Measurements from ENCODE around the gene C5orf58.

C5orf58 gene

DNA sequence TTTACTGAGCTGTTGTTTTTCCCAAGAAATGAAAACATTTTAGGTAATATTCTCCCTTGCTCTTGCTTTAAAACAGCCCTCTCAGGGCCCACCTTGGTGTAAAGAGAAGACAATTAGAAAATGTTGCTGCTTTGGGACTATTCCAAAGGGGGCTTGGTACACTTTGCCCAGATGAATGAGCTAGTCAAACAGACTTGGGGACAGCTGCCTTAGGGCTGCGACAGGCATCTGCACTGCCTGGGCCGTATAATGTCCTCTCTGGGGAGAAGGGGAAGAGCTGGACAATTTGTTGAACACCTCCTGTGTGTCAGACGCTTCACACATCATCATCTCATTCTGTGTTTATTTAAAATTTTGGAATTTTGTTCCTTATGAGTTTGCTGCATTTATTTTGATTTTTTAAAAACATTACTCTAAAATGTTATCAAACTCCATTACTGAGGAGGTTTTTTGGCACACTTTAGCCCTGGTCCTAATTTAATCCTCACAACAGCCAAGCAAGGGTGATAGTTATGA is 28.8 kb downstream of the C5orf58 start:
- DNase-seq: no peak

DNA sequence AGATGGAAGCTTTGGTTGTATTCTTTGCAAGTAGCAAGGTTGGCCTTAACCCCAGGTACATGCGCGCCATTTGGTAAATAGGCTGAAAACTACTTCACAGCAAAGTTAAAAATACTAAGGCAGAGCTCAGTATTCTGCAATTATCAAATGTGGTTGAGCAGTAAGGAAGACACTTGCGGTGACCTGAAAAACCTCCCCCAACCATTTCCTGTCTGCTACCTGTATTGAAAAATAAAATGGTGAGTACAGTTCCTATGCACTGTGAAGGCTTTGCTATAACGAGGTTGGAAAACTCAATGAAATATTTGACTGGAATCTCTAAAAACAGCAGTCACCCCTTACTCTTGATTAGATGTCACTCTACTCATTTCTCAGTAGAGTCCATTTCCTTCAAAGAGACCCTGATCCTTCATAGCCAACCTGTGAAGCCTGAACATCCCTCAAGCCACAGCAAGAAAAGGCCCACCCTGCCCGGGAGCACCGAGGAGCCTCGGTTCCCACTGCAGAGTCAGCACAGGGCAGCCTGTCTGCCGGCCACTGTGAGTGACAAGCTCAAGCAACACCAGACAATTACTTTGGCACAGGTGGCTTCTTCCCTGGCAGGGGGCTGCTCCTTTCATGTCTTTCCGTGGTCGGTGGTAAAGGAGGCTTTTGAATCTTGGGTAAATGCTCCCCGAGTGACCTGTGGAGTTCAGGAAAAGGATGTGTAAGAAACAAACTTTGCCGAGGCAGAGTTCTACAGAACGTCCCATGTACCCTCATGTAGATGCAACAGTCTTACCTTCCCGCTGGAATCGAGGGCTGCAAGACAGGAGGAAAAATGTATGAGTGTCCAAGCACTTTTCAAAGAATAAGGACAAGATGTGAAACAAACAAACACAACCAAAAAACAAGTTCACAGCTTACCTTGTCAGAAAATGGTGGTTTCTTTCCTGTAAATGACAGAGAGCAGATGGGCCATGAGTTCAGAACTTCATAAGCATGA is 29.6 kb downstream of the C5orf58 start:
- DNase-seq: peak in 3 of 5 experiments; percentile 46 to 87 (median 71)

DNA sequence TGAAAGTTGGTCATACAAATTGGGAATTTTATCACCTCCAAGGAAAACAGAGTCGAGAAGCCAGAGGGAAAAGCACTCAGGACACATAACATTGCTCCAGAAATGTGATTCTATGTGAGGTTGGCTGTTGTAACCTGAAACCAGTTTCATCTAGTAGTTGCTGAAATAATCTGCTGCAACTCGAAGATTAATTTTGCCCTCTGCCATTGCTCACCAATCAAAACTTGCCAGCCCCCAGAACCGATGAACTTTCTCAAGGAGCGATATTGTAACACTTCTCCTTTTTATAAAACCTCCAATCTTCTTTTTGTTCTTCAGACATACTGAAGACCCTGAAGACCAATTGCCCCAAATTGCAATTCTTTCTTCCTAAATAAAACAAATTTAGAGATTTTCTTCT is 31.1 kb downstream of the C5orf58 start:
- no peak for DNase-seq

DNA sequence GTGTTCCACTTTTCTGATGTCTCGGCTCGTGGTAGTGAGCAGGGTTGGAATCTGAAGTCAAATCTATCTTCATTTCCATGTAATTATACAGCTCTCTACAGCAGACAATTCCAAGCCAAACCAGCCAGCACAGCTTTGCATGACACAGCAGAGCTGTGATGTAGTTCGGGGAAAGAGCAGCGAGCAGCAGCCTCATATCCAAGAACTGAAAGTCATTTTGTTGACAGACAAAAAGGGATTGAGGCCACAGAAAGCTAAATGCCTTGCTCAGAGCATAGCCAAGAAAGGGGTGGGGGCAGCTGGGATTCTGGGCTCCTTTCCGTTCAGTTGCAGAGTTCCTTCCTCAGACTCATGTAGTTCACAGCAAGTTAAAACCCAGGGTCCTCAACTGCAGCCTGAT is 32.7 kb downstream of the C5orf58 start:
- DNase-seq: no peak

DNA sequence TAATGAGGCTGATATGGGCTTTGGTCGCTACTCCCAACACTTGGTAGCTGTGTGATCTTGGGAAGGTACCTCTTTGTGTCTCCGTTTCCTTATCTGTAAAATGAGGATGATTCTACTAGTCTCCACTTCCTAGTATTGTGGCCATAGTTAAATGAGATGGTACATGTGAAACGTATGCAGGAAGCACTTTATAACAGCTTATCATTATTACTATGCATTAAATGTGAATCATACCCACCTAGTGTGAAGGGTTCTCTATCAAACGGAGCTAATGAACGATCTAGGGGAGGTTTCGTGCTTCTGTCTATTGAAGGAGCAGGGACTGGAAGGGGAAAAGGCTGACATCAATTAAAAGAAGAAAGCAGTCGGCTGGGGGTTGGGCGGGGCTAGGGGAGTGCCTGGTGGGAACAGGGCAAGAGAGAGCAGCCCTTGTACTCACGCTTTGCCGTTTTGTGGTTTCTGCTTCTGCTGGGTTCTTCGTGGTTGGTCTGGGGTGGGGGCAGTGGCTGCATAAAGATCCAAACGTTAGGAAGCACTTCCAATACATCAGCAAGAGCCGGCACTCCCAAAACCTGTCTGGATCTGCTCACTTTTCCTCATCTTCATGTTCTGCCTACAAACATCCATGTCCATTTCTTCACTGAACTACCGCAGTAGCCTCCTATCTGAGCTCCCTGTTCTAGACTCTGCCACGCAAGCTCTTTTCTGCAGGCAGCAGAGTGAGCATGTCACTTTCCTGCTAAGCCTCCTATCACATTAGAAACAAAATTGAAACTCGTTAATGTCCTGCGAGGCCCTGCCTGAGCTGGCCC is 34.0 kb downstream of the C5orf58 start:
- peak in 2 of 5 experiments; percentile 45 to 67 for DNase-seq

DNA sequence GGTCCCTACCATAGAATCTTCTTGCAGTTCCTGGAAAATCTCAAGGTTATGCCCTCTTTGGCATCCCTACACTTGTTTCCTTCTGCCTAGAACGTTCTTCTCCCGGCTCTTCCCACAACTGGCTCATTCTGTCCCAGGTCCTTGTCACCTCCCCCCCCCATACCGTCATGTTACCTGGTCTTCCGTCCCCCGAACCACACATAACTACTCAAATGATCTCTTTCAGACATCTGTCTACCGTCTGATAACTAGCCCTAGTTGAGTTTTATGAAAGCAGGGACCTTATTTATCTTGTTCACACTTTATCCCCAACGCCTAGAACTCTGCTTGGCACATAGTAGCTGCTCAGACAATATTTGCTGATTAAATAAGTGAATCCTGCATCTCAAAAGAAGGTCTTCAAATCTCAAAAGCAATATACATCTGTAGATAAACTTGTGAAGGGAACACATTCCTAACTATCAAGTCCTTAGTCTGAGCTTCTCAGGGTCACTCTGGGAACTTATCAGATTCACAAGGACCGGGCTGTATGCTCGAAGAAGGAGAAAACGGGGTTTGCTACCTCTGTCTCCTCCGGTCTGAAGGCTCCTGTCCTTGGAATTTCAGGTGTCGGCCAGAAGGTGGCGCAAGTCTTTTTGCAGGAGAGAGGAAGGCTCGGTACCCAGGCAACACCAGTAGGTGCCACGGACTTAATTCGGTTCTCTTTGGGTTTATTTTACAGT is 34.8 kb downstream of the C5orf58 start:
- DNase-seq: peak; percentile 52 to 84 (median 65)

DNA sequence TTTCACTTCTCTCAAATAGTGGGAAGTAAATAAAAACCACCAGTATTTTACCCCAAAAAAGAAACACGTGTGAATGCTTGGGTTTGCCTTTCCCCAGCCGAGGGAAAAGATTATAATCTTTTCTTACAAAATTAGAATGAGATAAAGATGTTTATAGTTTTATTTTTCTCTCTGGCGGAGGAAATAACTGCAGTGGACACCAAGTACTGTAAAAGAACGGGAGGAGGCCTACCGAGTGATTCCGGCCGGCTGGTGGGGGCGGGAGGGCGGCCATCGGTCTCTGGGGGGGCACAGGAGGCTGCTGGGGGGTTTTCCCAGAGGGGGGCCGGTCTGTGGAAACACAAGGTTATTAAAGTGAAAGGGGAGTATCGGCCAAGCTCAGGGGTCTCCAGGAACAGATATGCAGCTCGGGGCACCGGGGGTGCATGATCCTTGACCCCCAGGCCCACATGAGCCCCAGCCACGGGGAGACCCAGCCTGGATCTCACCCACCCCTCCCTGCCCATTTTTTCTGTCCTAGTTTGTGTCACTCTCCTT is 35.4 kb downstream of the C5orf58 start:
- DNase-seq: no peak

DNA sequence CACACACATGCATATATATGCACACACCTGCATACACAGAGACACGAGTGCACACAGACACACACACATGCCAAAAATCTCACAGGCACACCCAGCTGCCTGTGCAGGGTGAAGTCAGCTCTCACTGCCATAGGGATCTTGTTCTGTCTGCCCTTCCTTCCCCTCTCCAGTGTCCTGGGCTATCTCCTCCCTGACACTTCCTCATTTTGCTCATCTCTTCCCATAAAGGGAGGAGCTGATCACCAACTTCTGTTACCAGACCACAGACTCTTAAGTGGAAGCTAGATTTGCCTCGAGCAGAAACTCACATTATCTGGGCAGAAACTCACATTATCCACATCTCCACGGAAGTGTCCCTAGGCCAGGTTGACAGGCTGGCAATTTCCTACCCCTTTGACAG is 36.1 kb downstream of the C5orf58 start:
- peak in 1 of 5 experiments; percentile 39 for DNase-seq

DNA sequence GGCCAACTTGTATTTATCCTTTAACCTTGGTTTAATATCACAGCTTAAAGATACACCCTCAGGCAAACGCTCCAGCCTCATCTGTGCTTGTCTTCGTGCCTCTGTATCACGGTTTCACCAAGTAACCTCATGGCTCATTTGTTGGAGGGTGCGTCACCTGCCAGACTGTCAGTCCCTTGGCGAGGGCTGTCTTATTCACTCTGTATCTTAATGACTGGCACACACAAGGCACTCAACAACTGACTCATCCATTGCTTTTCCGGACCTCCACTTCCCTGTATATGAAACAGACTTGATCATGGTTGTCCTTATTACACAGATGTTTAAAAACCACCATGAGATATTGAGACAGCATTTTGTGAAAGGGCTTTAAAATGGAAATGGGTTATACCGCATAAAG is 36.8 kb downstream of the C5orf58 start:
- peak in 2 of 5 experiments; percentile 55 to 84 for DNase-seq

DNA sequence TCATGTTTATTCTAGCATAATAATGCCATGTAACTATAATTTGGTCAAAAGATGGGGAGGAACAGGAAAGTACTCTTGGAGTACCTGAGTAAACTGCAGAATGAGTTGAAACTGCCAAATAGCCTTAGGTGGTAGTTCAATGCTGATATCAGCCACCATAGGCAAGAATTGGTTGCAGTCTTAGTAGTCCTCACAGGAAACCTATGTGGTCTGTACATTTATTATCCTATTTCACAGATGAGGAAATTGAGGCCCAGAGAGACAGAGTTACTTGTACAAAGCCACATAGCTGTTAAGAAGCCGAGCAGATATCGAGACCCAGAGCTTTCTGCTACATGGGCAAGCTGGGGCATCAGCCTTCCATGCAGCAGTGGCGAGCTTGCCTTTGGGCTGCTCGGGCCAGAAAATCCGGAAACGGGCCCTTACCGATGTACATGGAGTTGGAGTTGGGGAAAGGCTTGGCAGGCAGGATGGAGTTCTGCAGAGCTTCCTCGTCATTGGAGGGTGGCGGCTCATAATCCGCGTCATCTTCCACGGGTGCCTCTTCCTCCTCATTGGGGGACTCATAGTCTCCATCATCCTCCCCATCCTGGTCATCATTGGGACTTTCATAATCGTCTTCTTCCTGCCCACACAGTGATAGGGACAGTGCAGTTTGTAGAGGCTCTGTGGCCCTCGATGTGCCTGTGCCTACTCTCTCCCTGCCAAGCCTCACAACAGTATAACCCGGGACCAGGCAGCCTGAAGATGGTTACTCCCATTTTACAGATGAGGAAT is 37.7 kb downstream of the C5orf58 start:
- peak in 1 of 5 experiments; percentile 64 for DNase-seq

DNA sequence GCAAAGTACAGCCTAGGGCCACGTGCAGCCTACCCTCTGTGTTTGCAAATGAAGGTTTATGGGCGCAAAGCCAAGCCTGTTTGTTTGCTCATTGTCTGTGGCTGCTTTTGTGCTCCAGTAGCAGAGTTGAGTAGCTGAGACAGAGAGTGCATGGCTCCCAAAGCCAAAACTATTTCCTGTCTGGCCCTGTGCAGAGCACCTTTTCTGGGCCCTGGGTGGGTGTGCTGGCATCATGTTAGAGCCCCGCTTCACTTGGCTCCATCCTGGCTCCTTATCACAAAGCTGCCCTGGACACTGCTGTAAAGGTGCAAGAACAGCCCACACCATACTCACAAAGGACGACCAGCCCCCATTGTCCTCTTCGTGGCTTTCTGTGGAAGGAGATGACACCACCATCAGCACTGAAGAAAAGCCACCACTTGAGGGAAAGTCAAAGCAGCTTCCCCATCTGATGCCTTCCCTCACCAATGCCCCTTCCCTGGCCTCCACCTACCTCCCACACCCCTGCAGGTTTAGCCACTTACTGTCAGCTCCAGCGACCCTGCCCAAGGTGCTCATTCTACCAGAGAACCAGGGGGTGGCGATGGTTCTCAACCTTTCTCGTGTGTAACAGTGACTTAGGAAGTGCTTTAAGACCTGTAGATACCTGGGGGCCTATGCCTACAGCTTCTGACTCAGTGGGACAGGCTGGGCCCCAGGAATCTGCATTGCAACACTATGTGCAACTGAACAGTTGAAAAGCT is 41.4 kb downstream of the C5orf58 start:
- DNase-seq: peak in 4 of 5 experiments; percentile 39 to 88 (median 56)

DNA sequence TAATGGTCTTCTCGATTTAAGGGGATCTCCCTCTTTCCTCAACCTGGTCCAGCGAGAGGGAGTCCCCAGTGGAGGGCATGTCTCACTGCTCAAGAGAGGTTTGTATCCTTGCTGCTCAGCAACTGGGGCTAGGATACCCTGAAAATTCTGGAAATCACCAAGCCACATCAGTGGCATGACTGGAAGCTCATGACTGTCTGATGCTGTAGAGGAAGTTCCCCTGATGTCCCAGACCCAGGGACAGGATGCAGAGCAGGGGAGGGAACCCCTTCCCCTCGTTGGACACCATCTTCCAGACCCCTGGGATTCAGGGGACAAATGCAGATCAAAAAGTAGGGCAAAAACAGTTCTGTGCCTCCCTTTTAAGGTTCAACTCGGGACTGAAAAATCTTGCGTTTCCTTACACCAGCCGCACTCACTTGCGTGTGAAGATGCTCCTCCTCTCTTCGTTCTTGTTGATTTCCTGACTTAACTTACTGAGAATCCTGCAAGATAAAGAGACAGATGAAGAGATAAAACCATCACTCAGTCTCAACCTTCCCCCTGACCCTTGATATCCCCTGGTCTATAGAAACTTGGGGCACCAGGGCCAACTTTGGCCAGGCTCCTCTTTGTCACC is 42.7 kb downstream of the C5orf58 start:
- DNase-seq: peak in 3 of 5 experiments; percentile 54 to 83 (median 75)

DNA sequence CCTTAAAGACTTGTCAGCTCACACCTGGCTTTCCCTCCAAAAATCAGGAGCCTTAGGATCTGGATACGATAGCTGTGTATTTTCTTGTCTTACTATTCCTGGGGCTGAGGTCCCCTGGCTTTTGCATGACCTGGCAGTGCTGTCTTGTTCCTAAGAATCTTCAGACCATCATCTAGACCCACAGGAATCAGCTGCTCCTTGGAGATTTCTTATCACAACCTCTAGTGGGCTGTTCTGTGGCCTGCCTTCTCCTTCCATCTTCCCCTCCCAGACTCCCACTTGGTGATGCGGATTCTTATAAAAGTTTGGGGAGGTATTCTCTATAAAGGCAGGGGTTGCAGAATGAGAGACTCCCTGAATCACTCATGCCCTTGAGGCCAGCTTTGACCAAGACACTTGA is 43.4 kb downstream of the C5orf58 start:
- DNase-seq: no peak

DNA sequence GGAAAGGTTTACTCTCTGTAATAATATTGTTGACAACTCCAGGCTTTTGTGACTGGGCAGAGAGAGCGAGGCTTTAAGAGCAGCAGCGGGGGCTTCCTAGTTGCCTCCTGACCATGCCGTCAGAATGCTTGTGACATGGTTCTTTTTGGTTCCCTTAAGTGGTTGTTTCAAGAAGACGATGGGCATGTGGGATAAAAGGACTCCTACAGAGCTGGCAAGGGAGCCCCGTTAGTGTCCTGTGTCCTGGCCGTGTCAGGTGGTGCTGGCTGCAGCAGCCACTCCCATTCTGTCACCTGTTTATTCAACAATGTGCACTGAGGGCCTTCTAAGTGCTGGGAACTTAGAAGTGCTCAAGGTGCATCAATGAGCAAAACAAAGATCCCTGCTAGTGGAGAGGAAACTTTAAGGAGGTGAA is 45.1 kb downstream of the C5orf58 start:
- peak in 1 of 5 experiments; percentile 48 for DNase-seq

DNA sequence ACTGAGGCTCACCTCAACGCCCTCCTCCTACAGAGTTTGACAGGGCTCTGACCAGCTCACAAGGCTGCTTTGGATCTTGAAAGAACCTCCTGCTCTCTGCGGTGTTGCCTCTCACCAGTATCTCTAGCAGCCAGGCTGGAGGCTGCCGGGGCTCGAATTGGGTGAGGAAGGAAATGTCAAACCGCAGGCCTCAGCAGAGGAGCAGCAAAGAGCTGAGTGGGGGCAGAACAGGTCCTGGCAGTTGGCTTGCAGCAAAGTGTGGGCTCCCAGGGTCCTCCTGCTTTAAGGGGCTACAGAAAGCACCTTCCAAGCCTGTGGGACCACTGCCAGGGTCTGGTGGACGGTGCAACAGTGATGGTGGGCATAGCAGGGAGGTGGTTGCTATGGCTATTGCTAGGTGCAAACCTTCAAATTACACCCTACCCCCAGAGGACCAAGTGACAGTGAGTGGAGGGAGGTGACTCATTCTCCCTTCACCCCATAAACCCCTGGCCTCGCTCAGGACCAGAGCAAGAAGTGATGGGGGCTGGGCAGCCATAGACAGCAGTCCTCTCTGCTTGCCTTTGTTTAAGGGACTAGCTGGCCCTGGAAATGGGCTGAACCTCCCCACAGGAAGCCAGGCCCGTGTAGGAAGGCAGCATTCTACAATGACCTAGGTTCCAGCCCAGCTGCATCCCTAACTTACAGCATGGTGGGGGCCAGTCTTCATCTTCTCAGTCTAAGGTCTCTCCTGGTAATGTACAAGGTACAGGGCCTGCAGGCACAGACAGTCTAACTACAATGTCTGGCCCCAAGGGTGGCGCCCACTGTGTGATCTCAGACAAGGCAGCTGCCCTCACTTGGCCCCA is 46.0 kb downstream of the C5orf58 start:
- peak; percentile 50 to 99 (median 82) for DNase-seq

DNA sequence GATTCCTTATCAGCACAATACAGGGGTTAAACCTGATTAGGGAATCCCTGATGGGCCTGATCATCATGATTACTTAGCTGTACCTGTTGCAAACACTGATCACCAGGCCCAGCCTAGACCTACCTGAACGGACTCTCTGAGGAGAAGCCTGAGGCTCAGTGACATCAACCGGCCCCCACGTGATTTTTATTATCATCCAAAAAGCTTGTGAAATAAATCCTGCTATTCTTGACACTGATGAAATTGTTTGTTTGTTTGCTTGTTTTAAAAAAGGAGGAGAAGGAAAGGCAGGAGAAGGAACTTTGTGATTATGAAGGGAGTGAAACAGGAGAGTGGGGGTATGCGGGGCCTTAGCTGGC is 46.7 kb downstream of the C5orf58 start:
- no peak for DNase-seq

DNA sequence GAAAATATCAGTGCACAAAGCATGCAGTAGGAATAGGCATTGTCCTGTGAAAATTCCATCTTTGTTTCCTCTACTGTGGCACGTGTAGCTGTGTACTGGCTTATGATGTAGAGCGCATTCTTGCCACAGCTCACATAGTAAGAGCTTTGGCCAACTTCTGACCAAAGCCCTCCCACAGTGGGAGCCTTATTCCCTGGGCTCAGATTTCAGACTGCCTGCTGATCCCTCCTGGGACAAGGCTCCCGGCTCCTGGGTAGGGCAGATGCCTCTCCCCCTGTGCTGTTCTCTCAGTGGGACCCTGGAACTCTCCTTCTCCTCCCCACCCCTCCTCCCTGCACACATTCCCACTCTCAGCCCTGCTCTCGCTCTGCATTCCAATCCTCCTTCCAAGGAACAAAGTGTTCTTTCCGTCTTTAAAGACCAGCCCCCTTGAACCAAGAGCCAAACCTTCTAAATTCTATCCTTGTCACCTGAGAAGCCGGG is 47.3 kb downstream of the C5orf58 start:
- no peak for DNase-seq

DNA sequence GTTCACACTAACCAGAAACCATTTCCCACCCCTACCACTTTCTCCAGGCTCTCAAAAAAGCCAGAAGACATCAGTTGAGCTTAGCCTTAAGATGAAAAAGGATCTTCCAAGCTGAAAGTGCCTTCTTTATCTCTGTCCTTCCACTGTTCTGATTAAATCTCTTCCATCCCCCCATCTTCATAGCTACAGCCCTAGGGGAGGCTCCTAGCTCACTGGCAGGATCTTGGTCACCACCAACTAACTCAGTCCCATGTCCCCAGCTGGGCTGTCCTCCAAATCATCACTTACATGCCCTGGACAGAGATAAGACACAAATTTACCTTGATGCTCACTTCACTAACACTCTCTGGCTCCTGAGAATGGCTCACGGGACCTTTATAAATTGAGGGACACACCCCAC is 50.5 kb downstream of the C5orf58 start:
- DNase-seq: no peak

DNA sequence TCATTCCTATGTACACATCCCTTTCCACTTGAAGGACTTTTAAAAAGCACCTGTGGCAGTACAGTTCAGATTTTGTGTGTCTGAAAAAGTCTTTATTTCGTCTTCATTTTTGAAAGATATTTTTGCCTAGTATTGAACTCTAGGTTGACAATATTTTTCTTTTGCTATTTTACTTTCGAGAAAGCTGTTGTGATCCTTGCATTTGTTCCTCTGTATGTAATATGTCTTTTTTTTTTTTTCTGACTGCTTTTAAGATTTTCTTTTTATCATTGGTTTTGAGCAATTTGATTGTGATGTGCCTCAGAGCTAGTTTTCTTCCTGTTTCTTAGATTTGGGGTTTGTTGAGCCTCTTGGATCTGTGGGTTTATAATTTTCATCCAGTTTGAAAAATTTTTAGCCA is 51.4 kb downstream of the C5orf58 start:
- DNase-seq: no peak

Measured in T-helper 2 cell (primary cell).